Activated naive CD4-positive, alpha-beta T cell treated with anti-CD3 and anti-CD28 coated beads, Interleukin-2, amount 10 ng/mL, durations not matched to agents 7 days and 5 days (primary cell): ENCODE results near the gene PLCH2.
"Not testable (repeated sequence)": the region's sequence is repeated elsewhere in the genome, so short reads cannot be mapped to it uniquely, and the experiment has no call there.

Experiments
- CTCF ChIA-PET: fragments of 350-600 bp; sonication (Branson Sonifier 250); formaldehyde crosslinking; loops from one replicate; lab custom pipeline; 2021; ENCODE audit warnings: antibody characterized with exemption; lab: Charles Lee
- DNase-seq: peaks from one replicate; pipeline ENCODE4 v3.0.0-alpha.2; 2020
- H3K27ac Mint-ChIP-seq: one replicate; pipeline ENCODE4 v1.8.0; 2021; ENCODE audit warnings: mild to moderate bottlenecking, moderate library complexity, mixed read lengths
- H3K27me3 Mint-ChIP-seq: one replicate; pipeline ENCODE4 v1.8.0; 2021; ENCODE audit warnings: mild to moderate bottlenecking, mixed read lengths
- H3K36me3 Mint-ChIP-seq: one replicate; pipeline ENCODE4 v1.8.0; 2021; ENCODE audit warnings: mixed read lengths
- H3K4me1 Mint-ChIP-seq: one replicate; pipeline ENCODE4 v1.8.0; 2021; ENCODE audit warnings: mixed read lengths
- H3K4me3 Mint-ChIP-seq: one replicate; pipeline ENCODE4 v1.8.0; 2021; ENCODE audit warnings: mild to moderate bottlenecking, moderate library complexity, mixed read lengths
- H3K9me3 Mint-ChIP-seq: one replicate; pipeline ENCODE4 v1.8.0; 2021; ENCODE audit warnings: mixed read lengths

PLCH2 gene

DNA sequence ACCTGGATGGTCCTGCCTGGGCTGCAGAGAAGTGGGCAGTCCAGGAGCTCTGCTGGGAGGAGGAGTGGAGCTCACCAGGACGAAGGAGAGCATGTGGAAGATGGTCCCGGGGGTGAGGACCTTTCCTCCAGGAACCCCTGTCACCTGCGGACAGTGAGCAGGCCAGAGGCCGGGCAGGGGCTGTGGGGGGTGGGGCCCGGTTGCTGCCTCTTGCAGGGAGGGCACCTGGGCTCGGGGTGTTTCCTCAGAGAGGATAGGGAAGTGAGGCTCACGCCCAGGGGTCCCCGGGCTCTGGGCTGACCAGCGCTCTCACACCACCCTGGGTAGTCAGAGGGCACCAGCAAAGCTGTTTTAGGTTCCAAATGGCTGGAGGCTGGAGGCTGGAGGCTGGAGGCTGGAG is 41.0 kb upstream of the PLCH2 start:
- Mint-ChIP-seq H3K4me3 (no peak overlapping the region), H3K27me3 (peaks cover 26% of the 10 kb centered on the region), H3K4me1 (no peaks in the 10 kb centered on the region), H3K9me3 (peaks cover 2% of the 10 kb centered on the region), H3K27ac (peak overlapping the region; percentile 80), H3K36me3 (no peaks in the 10 kb centered on the region)
- CTCF ChIA-PET = interaction anchor here (0.7 kb wide), 1 partner anchor 125 kb away, joined by 4 read pairs; no protein-coding TSS in a partner anchor
- no peak for DNase-seq

DNA sequence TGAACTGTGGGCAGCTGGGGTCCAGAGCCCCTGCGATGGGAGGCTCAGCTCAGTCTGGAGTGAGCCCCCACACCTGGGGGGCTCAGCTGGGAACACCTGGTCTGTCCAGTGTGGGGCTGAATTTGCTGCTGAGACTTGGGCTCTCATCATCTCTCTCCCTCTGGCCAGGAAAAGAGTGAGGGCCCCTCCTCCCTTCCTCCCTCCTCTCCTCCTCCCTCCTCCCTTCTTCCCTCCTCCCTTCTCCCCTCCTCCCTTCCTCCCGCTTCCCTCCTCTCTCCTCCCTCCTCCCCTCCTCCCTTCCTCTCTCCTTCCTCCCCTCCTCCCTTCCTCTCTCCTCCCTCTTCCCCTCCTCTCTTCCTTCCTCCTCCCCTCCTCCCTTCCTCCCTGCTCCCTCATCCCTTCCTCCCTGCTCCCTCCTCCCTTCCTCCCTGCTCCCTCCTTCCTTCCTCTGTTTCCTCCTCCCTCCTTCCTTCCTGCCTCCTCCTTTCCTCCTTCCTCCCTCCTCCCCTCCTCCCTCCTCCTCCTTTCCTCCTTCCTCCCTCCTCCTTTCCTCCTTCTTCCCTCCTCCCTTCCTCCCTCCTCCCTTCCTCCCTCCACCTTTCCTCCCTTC is 40.2 kb upstream of the PLCH2 start:
- Mint-ChIP-seq H3K4me3 (no peak overlapping the region), H3K9me3 (no peaks in the 10 kb centered on the region), H3K27ac (no peak overlapping the region), H3K36me3 (no peaks in the 10 kb centered on the region), H3K27me3 (peaks cover 19% of the 10 kb centered on the region), H3K4me1 (no peaks in the 10 kb centered on the region)
- CTCF ChIA-PET = interaction anchor here (0.7 kb wide), 1 partner anchor 125 kb away, joined by 4 read pairs; no protein-coding TSS in a partner anchor
- DNase-seq = no peak

DNA sequence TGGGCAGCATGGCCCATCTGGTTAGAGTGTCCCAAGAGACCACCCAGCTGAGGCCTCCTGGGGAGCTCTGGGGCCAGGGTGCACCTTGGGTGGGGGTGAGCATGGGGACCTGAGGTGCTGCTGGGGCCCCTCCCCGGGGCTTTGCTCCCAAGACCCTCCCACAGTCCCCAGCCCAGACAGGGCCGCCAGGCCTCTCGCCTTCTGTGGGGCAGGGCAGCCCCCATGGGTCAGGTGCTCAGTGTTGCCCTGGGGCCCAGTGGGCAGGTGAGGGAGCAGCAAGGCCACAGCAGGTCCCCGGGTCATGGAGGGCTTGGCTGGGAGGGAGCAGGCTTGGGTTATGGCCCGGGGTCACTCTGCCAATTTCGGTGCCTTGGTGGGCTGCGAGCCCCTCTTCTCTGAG is 39.2 kb upstream of the PLCH2 start:
- CTCF ChIA-PET = no interaction called here
- no peak for DNase-seq
- Mint-ChIP-seq H3K9me3 (no peaks in the 10 kb centered on the region), H3K27ac (no peak overlapping the region), H3K36me3 (no peaks in the 10 kb centered on the region), H3K4me1 (no peaks in the 10 kb centered on the region), H3K27me3 (peaks cover 29% of the 10 kb centered on the region), H3K4me3 (no peak overlapping the region)

DNA sequence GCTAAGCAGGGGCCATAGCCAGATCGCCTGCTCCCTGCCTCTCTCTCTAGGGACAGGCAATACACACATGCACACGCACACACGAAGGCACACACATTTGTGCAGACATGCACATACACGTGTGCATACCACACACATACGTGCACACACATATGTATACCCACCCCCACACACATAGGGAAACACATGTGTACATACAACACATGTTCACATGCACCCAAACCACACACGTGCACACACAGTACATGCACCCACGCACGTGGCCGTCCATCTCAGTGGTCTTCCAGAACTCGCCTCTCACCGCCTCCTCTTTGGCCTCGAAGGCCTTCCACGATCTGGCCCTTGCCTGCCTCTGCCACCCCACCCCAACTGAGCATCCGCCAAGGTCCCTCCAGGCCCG is 38.5 kb upstream of the PLCH2 start:
- H3K4me1 Mint-ChIP-seq = no peaks in the 10 kb centered on the region
- H3K27ac Mint-ChIP-seq = peak overlapping the region; percentile 20
- peaks cover 36% of the 10 kb centered on the region for H3K27me3 Mint-ChIP-seq

DNA sequence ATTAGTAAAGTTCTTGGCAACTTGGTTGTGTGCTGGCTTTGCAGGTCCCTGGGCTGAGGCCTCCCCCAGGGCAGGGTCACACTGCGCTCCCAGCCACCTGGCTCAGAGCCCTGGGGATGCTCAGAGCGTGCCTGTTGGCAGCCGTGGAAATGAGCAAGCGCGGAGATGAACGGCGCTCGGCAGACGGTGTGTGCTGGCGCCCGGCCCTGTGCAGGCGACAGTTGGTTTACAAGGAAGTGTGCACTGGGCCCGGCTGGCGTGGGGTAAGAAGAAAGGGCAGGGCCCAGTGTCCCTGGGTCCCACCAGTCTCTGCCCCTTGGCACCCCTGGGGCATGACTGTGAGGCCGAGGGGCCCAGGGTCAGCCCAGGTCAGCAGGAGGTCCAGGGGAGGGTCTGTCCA is 38.1 kb upstream of the PLCH2 start:
- Mint-ChIP-seq H3K4me3 (no peak overlapping the region), H3K27me3 (peaks cover 40% of the 10 kb centered on the region), H3K27ac (peak overlapping the region; percentile 20), H3K4me1 (no peaks in the 10 kb centered on the region), H3K9me3 (no peaks in the 10 kb centered on the region), H3K36me3 (no peaks in the 10 kb centered on the region)
- no peak for DNase-seq
- CTCF ChIA-PET = no interaction called here

More for the DNA sequence above, 38.5 kb upstream of the PLCH2 start:
- Mint-ChIP-seq H3K4me3 (no peak overlapping the region), H3K36me3 (no peaks in the 10 kb centered on the region), H3K9me3 (no peaks in the 10 kb centered on the region)
- no peak for DNase-seq
- CTCF ChIA-PET = no interaction called here

DNA sequence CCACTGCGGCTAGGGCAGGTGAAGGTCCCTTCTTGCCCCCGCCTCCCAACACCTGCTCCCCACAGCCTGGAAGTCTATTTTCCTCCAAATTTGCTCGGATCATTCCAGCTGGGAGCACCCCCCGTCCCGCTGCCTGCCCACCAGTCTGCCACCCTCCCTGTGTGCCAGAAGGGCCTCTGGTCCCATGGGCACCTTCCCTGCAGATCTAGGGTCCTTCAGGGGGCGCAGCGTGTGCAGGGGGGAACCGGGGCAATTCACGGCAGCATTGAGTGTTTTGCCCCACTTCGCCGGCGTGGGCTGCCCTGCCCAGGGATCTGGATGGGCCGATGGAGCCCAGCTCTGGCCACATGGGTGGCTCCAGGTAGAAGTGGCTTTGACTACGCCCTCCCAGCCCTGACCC is 37.4 kb upstream of the PLCH2 start:
- DNase-seq = no peak
- H3K9me3 Mint-ChIP-seq = no peaks in the 10 kb centered on the region
- no peak overlapping the region for H3K27ac Mint-ChIP-seq
- H3K4me1 Mint-ChIP-seq = no peaks in the 10 kb centered on the region
- CTCF ChIA-PET = no interaction called here
- no peak overlapping the region for H3K4me3 Mint-ChIP-seq
- no peaks in the 10 kb centered on the region for H3K36me3 Mint-ChIP-seq
- peaks cover 42% of the 10 kb centered on the region for H3K27me3 Mint-ChIP-seq

DNA sequence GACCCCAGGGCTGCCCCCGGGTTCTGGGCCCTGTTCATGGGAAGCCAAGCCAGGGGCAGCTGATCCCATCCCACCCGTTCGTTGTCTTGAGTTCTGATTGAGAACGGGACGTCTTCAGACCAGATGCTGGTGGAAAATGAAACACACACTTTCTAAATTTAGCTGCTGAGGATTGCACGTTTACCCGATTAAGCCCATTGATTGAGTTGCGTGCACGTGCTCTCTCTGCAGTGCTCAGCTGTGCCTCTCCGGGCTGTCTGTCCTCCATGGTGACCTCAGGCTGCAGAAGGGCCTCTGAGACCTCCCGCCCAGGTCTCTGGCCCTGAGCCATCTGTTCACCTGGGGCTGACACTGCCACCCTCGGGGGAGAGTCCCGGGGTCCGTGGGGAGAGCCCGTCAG is 36.7 kb upstream of the PLCH2 start:
- Mint-ChIP-seq H3K9me3 (no peaks in the 10 kb centered on the region), H3K4me3 (no peak overlapping the region), H3K27me3 (peaks cover 46% of the 10 kb centered on the region), H3K36me3 (no peaks in the 10 kb centered on the region), H3K4me1 (no peaks in the 10 kb centered on the region), H3K27ac (no peak overlapping the region)
- CTCF ChIA-PET = no interaction called here
- no peak for DNase-seq

DNA sequence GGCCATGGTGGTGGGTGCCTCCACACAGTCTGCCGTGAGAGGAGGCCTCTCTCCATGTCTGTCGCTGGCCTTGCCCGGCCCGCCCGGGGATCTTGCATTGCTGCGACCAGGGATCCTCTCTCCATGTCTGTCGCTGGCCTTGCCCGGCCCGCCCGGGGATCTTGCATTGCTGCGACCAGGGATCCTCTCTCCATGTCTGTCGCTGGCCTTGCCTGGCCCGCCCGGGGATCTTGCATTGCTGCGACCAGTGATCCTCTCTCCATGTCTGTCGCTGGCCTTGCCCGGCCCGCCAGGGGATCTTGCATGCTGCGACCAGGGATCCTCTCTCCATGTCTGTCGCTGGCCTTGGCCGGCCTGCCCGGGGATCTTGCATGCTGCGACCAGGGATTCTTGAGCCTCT is 35.7 kb upstream of the PLCH2 start:
- H3K36me3 Mint-ChIP-seq, H3K27ac Mint-ChIP-seq, DNase-seq, CTCF ChIA-PET, H3K4me3 Mint-ChIP-seq, H3K4me1 Mint-ChIP-seq, H3K9me3 Mint-ChIP-seq: not testable (repeated sequence)
- H3K27me3 Mint-ChIP-seq = peaks cover 50% of the 10 kb centered on the region

DNA sequence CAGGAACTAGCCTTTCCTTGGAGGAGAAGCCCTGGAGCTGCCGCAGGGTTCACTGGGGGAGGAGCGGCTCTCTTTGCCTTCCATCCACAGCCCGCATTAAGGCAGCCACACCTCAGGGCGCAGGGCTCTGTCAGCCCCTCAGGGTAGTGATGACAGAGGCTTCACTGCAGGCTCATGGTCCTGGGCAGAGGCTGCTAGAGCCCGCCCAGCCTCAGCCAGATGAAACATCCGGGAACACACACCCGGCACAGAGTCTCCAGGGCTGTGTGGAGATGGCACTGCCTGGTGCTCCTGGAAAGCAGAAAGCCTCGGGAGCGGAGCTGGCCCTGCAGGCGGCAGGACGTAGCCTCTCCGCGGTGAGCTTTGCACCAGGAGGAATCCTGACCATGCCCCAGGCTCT is 34.3 kb upstream of the PLCH2 start:
- Mint-ChIP-seq H3K27me3 (peaks cover 61% of the 10 kb centered on the region), H3K27ac (no peak overlapping the region), H3K36me3 (no peaks in the 10 kb centered on the region), H3K4me3 (no peak overlapping the region), H3K4me1 (no peaks in the 10 kb centered on the region), H3K9me3 (no peaks in the 10 kb centered on the region)
- DNase-seq = no peak
- CTCF ChIA-PET = no interaction called here

GRCh38 chr1:2442661-2443060 is 33.4 kb upstream of the PLCH2 start:
- Mint-ChIP-seq H3K4me1 (no peaks in the 10 kb centered on the region), H3K27me3 (peaks cover 66% of the 10 kb centered on the region), H3K9me3 (no peaks in the 10 kb centered on the region), H3K36me3 (no peaks in the 10 kb centered on the region), H3K4me3 (no peak overlapping the region), H3K27ac (no peak overlapping the region)
- CTCF ChIA-PET = no interaction called here
- DNase-seq = no peak

DNA sequence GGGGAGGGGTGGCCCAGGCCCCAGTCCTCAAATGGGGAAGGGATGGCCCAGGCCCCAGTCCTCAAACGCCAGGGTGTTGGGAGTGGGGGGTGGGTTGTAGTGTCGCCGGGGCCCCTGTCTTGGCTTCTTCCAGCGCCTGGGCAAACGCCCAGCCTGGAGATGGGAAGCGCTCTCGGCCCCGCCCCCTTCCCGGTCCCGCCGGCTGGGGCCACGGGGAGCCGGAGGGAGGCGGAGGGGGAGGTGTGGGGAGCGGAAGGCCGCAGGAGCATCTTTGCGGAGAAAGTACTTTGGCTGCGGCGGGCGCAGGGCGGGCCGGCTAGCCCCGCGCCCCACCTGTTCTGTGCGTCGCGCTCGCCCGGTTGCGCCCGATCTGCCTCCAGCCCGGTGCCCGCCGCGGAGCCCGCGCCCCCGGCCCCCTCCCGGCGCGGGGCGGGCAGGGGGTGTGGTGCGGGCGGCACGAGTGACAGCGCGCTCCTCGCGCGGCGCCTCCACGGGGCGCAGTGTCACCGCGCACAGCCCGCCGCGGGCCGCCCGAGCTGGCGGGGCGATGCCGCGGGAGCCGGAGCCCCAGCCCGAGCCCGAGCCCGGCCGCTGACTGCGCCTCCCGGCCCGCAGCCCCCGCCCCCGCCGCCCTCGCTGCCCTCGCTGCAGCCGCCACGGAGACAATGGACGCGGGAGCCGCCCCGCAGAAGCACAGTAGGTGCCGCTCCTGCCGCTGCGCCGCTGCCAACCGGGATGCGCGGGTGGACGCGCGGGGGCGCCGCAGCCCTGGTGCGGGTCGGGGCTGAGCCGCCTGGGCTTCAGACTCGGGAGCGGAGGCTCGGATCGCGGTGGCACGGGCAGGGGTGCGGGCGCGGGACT is 32.6 kb upstream of the PLCH2 start:
- H3K27me3 Mint-ChIP-seq = peaks cover 74% of the 10 kb centered on the region
- peak; percentile 38 for DNase-seq

GRCh38 chr1:2444138-2444591 is 31.9 kb upstream of the PLCH2 start:
- Mint-ChIP-seq H3K36me3 (no peaks in the 10 kb centered on the region), H3K4me1 (no peaks in the 10 kb centered on the region), H3K4me3 (no peak overlapping the region), H3K27me3 (peaks cover 74% of the 10 kb centered on the region), H3K9me3 (no peaks in the 10 kb centered on the region), H3K27ac (no peak overlapping the region)
- CTCF ChIA-PET = no interaction called here
- no peak for DNase-seq

More for the DNA sequence above, 32.6 kb upstream of the PLCH2 start:
- no peak overlapping the region for H3K4me3 Mint-ChIP-seq
- CTCF ChIA-PET = no interaction called here
- no peaks in the 10 kb centered on the region for H3K36me3 Mint-ChIP-seq
- no peak overlapping the region for H3K27ac Mint-ChIP-seq
- no peaks in the 10 kb centered on the region for H3K4me1 Mint-ChIP-seq
- no peaks in the 10 kb centered on the region for H3K9me3 Mint-ChIP-seq

- CTCF ChIA-PET = no interaction called here
These were observed 30.8 kb upstream of the PLCH2 start for GRCh38 chr1:2445162-2445822.

DNA sequence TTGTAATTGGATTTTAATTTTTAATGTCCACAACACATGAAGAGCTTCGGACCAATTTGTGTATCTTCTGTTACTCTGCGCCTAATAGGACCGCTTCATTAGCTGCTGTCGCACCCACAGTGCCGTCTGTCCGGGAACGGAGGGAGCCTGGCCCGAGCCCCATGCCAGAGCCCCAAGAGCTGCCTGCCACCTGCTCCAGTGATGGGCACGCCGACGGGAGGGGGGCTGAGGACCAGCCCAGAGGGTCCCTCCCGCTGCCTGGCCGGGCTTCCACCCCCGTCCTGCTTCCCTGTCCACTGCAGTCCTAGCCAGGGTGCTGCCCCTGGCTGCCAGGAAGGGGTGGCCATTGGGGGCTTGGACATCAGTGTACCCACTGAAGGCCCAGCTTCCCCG is 30.3 kb upstream of the PLCH2 start:
- Mint-ChIP-seq H3K36me3 (no peaks in the 10 kb centered on the region), H3K27ac (no peak overlapping the region), H3K9me3 (no peaks in the 10 kb centered on the region), H3K27me3 (peaks cover 70% of the 10 kb centered on the region), H3K4me3 (no peak overlapping the region), H3K4me1 (no peaks in the 10 kb centered on the region)
- CTCF ChIA-PET = no interaction called here
- DNase-seq = no peak

More at GRCh38 chr1:2445162-2445822, 30.8 kb upstream of the PLCH2 start:
- H3K9me3 Mint-ChIP-seq = no peaks in the 10 kb centered on the region
- H3K4me3 Mint-ChIP-seq = no peak overlapping the region
- no peak for DNase-seq
- no peaks in the 10 kb centered on the region for H3K36me3 Mint-ChIP-seq
- no peak overlapping the region for H3K27ac Mint-ChIP-seq
- peaks cover 70% of the 10 kb centered on the region for H3K27me3 Mint-ChIP-seq
- H3K4me1 Mint-ChIP-seq = no peaks in the 10 kb centered on the region
